K562 (cell line): ENCODE data around the gene WDFY2. TPM values are rescaled to one million over a fixed set of nuclear protein-coding genes. Genes with fewer than 3 reads are reported as not detected.
A peak's percentile ranks its signal among the peaks of the same experiment; 100 is the strongest.

Experiments
- CBX2 ChIP-seq: fragments of 200-600 bp; sonication (generic); IDR thresholded peaks from one replicate; pipeline ENCODE4 v1.6.1; 2012; ENCODE audit warnings: mild to moderate bottlenecking, low read length, inconsistent platforms; ENCODE audit not compliant: insufficient read depth, poor library complexity, severe bottlenecking
- E2F1 ChIP-seq: sonication (generic); formaldehyde crosslinking; IDR thresholded peaks from 2 replicates; pipeline ENCODE4 v1.8.1; 2023; ENCODE audit warnings: mild to moderate bottlenecking, missing genetic modification reagents, moderate library complexity
- FUS ChIP-seq: fragments of 200-400 bp; formaldehyde crosslinking; optimal IDR thresholded peaks from 2 replicates; pipeline ENCODE3; 2017; ENCODE audit warnings: low read depth, low read length
- GATA2 ChIP-seq: sonication (generic); formaldehyde crosslinking; IDR thresholded peaks from 2 replicates; pipeline ENCODE4 v1.4.0; 2020; ENCODE audit warnings: mild to moderate bottlenecking, missing genetic modification reagents
- HCFC1 ChIP-seq: IDR thresholded peaks from 2 replicates; pipeline ENCODE4 v1.6.1; 2012; ENCODE audit warnings: low read depth, low read length, improper control_type of control experiment
- HMGN3 ChIP-seq: IDR thresholded peaks from 2 replicates; pipeline ENCODE4 v1.6.1; 2011; ENCODE audit warnings: borderline replicate concordance, low read depth, mild to moderate bottlenecking, mixed read lengths, low read length; ENCODE audit not compliant: insufficient read length; ENCODE audit errors: extremely low read depth
- KAT2B ChIP-seq: IDR thresholded peaks from one replicate; pipeline ENCODE4 v1.6.1; 2012; ENCODE audit warnings: low read depth, mild to moderate bottlenecking, control low read depth, inconsistent platforms, low read length, moderate library complexity
- MYBL2 ChIP-seq, 2 experiments: fragments of 450-650 bp in 1 of 2; sonication (generic) in 1 of 2; formaldehyde crosslinking in 1 of 2; IDR thresholded peaks; 2 replicates each; pipeline versions ENCODE4 v1.6.1 to v1.8.1; 2017 to 2022; ENCODE audit warnings: borderline replicate concordance in 1 of 2, inconsistent platforms in 1 of 2, low read depth in 1 of 2, mild to moderate bottlenecking in 1 of 2, missing genetic modification reagents in 1 of 2, moderate library complexity in 1 of 2
- POU5F1 ChIP-seq: fragments of 150-350 bp; IDR thresholded peaks from 2 replicates; pipeline ENCODE4 v1.6.1; 2014; ENCODE audit warnings: borderline replicate concordance, low read length, low read depth, mild to moderate bottlenecking; ENCODE audit not compliant: partially characterized antibody
- SP2 ChIP-seq: IDR thresholded peaks from 2 replicates; pipeline ENCODE4 v1.6.1; 2011; ENCODE audit warnings: mild to moderate bottlenecking, low read depth, low read length, moderate library complexity; ENCODE audit not compliant: poor library complexity, severe bottlenecking; ENCODE audit errors: extremely low read depth
- STAG1 ChIP-seq: sonication (generic); formaldehyde crosslinking; IDR thresholded peaks from 2 replicates; pipeline ENCODE4 v1.5.0; 2020; ENCODE audit warnings: missing genetic modification reagents, borderline replicate concordance
- TFAP4 ChIP-seq: sonication (generic); formaldehyde crosslinking; IDR thresholded peaks from 2 replicates; pipeline ENCODE4 v1.8.0; 2022; ENCODE audit warnings: missing genetic modification reagents, mild to moderate bottlenecking, moderate library complexity, borderline replicate concordance
- USF2 ChIP-seq: sonication (generic); formaldehyde crosslinking; IDR thresholded peaks from 2 replicates; pipeline ENCODE4 v1.5.0; 2020; ENCODE audit warnings: missing genetic modification reagents
- ZBED1 ChIP-seq: IDR thresholded peaks from 2 replicates; pipeline ENCODE4 v1.6.1; 2014
- ZBTB49 ChIP-seq: sonication (generic); formaldehyde crosslinking; IDR thresholded peaks from 2 replicates; pipeline ENCODE4 v1.8.0; 2022; ENCODE audit warnings: missing genetic modification reagents, mild to moderate bottlenecking, borderline replicate concordance
- ZNF518B ChIP-seq: fragments of 250-450 bp; sonication (Bioruptor Pico); IDR thresholded peaks from 2 replicates; pipeline ENCODE4 v1.5.0; 2021; ENCODE audit warnings: mild to moderate bottlenecking, moderate library complexity
- polyA plus RNA-seq, 8 experiments: library from polyadenylated mRNA; depleted of rRNA in 4 of 8; stranded (reverse) in 5 of 8; unstranded in 3 of 8; fragments of >200 nt; fragmentation: Nextera tagmentation in 2 of 8; fragmentation: Illumina TruSeq in 1 of 8; extraction: Ambion mirVana in 2 of 8; extraction: Trizol in 1 of 8; gene quantifications; 2 replicates each; pipeline versions ENCODE4 v1.2.1 to v1.2.3, GENCODE V29; 2011 to 2014; ENCODE audit warnings: inconsistent platforms in 1 of 8, missing spikeins in 1 of 8
- total RNA-seq, 7 experiments: library from RNA; depleted of rRNA in 6 of 7; stranded (reverse); fragments of >200 nt in 6 of 7; fragmentation: Illumina TruSeq in 2 of 7; extraction: Trizol in 2 of 7; gene quantifications; 2 replicates each; pipeline versions ENCODE4 v1.2.1 to v1.2.3, GENCODE V29; 2011 to 2021; ENCODE audit warnings: low replicate concordance in 1 of 7

WDFY2 gene
- total and polyA plus RNA-seq, 9 of the 15 experiments (the other 6 are each of a cell fraction or from before 2014, with no cell fraction given) = 0.66 to 6.4 (median 4.4) TPM

- TF ChIP-seq ZBTB49 (CRISPR knock-in tag) (no peak), KAT2B (no peak), GATA2 (CRISPR knock-in tag) (peak; percentile 46; the same call in 1 of the 2 replicates), MYBL2 (IDR thresholded peaks at IDR 0.05; ENCODE audit: low read depth) (no peak), MYBL2 (CRISPR knock-in tag; IDR thresholded peaks at IDR 0.05; ENCODE audit: borderline replicate concordance) (no peak), HMGN3 (peak; percentile 97), FUS (peak; percentile 29), STAG1 (no peak), SP2 (no peak), HCFC1 (peak; percentile 22; the same call in 1 of the 2 replicates), POU5F1 (no peak), E2F1 (CRISPR knock-in tag) (peak; percentile 70; the same call in 1 of the 2 replicates), CBX2 (no peak), USF2 (CRISPR knock-in tag) (peak; percentile 60), ZNF518B (CRISPR knock-in tag) (no peak), TFAP4 (CRISPR knock-in tag) (peak; percentile 73; the same call in 1 of the 2 replicates), ZBED1 (no peak)
These were observed 219.4 kb downstream of the WDFY2 start, which contains the start of gene DHRS12 (continued) for GRCh38 chr13:51803422-51804294.
